ENCODE measurements around the gene ZSWIM6.

GRCh38 chr5:61311836-61312808, 19.9 kb upstream of the ZSWIM6 start:
- TF ChIP-seq CTCF (IDR thresholded peaks at IDR 0.05) (no peak), POLR2A (IDR thresholded peaks at IDR 0.05) (no peak)

Data from heart left ventricle (tissue), 13 donors.